A549 (cell line): ENCODE measurements around the gene PSG2.
"Not testable (repeated sequence)": the region's sequence is repeated elsewhere in the genome, so short reads cannot be mapped to it uniquely, and the experiment has no call there.

Experiments
- BHLHE40 ChIP-seq: IDR thresholded peaks from 2 replicates; pipeline ENCODE4 v1.6.1; 2012; ENCODE audit warnings: low read depth, low read length, inconsistent platforms
- CBX2 ChIP-seq: fragments of 200-600 bp; sonication (generic); IDR thresholded peaks from 2 replicates; pipeline ENCODE4 v1.6.1; 2016; ENCODE audit warnings: low read depth, mild to moderate bottlenecking, borderline replicate concordance
- CHD4 ChIP-seq: fragments of 200-600 bp; sonication (generic); IDR thresholded peaks from 2 replicates; pipeline ENCODE4 v1.6.1; 2016; ENCODE audit warnings: antibody characterized with exemption, mild to moderate bottlenecking, borderline replicate concordance
- EP300 ChIP-seq, 2 experiments: fragments of >200 bp; sonication (Bioruptor Twin); formaldehyde crosslinking; IDR thresholded peaks; 2 replicates in 1 of 2; 3 replicates in 1 of 2; pipeline ENCODE4 v1.6.1; 2016 to 2017
- JUN ChIP-seq, 2 experiments: fragments of >200 bp; sonication (Bioruptor Twin); formaldehyde crosslinking; IDR thresholded peaks; 2 replicates in 1 of 2; 3 replicates in 1 of 2; pipeline ENCODE4 v1.6.1; 2016 to 2017
- MYC ChIP-seq: IDR thresholded peaks from 2 replicates; pipeline ENCODE4 v1.6.1; 2012; ENCODE audit warnings: mild to moderate bottlenecking, inconsistent platforms, low read length, improper control_type of control experiment, borderline replicate concordance
- PHF8 ChIP-seq: fragments of 200-600 bp; sonication (generic); IDR thresholded peaks from 2 replicates; pipeline ENCODE4 v1.6.1; 2016; ENCODE audit warnings: low read depth, mild to moderate bottlenecking, antibody characterized with exemption, moderate library complexity, borderline replicate concordance
- POLR2A ChIP-seq: IDR thresholded peaks from 2 replicates; pipeline ENCODE4 v1.6.1; 2012; ENCODE audit warnings: mild to moderate bottlenecking, low read length
- TF ChIP-seq, protein P1 (sequence below): IDR thresholded peaks from 2 replicates; pipeline ENCODE4 v1.6.1; 2012
- TF ChIP-seq, protein P2 (sequence below): fragments of >200 bp; sonication (Bioruptor Twin); formaldehyde crosslinking; IDR thresholded peaks from 3 replicates; pipeline ENCODE4 v1.5.1; 2016
- TF ChIP-seq, protein P3 (sequence below): fragments of 450-650 bp; IDR thresholded peaks from 2 replicates; pipeline ENCODE4 v1.6.1; 2014; ENCODE audit warnings: antibody characterized with exemption
- TF ChIP-seq, protein P4 (sequence below): IDR thresholded peaks from 2 replicates; pipeline ENCODE4 v1.6.1; 2012
- TF ChIP-seq, protein P5 (sequence below): fragments of 200-600 bp; sonication (generic); IDR thresholded peaks from 2 replicates; pipeline ENCODE4 v1.6.1; 2016; ENCODE audit warnings: antibody characterized with exemption, mild to moderate bottlenecking, moderate library complexity

DNA sequence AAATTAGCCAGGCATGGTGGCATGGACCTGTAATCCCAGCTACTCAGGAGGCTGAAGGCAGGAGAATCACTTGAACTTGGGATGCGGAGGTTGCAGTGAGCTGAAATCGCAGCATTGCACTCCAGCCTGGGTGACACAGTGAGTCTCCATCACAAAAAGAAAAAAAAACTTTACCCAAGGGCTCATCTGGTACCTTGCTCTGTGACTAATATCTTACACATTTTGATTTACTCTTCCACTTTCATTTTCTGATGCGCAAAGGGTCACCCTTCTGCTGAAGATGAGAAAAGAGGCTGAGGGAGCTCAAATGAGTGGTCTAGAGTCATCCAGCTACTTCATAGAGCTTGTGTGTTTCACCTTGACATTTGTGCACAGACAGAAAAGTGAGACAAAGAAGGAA, 34.5 kb downstream of the PSG2 start:
- not testable (repeated sequence) for TF ChIP-seq EP300 (IDR thresholded peaks at IDR 0.05); POLR2A; CHD4; CBX2; BHLHE40; JUN (IDR thresholded peaks at IDR 0.05); PHF8; MYC
- TF ChIP-seq, protein P1, sequence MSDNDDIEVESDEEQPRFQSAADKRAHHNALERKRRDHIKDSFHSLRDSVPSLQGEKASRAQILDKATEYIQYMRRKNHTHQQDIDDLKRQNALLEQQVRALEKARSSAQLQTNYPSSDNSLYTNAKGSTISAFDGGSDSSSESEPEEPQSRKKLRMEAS: not testable (repeated sequence)
- TF ChIP-seq, protein P2, sequence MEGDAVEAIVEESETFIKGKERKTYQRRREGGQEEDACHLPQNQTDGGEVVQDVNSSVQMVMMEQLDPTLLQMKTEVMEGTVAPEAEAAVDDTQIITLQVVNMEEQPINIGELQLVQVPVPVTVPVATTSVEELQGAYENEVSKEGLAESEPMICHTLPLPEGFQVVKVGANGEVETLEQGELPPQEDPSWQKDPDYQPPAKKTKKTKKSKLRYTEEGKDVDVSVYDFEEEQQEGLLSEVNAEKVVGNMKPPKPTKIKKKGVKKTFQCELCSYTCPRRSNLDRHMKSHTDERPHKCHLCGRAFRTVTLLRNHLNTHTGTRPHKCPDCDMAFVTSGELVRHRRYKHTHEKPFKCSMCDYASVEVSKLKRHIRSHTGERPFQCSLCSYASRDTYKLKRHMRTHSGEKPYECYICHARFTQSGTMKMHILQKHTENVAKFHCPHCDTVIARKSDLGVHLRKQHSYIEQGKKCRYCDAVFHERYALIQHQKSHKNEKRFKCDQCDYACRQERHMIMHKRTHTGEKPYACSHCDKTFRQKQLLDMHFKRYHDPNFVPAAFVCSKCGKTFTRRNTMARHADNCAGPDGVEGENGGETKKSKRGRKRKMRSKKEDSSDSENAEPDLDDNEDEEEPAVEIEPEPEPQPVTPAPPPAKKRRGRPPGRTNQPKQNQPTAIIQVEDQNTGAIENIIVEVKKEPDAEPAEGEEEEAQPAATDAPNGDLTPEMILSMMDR: not testable (repeated sequence)
- TF ChIP-seq, protein P3, sequence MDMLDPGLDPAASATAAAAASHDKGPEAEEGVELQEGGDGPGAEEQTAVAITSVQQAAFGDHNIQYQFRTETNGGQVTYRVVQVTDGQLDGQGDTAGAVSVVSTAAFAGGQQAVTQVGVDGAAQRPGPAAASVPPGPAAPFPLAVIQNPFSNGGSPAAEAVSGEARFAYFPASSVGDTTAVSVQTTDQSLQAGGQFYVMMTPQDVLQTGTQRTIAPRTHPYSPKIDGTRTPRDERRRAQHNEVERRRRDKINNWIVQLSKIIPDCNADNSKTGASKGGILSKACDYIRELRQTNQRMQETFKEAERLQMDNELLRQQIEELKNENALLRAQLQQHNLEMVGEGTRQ: not testable (repeated sequence)
- TF ChIP-seq, protein P4, sequence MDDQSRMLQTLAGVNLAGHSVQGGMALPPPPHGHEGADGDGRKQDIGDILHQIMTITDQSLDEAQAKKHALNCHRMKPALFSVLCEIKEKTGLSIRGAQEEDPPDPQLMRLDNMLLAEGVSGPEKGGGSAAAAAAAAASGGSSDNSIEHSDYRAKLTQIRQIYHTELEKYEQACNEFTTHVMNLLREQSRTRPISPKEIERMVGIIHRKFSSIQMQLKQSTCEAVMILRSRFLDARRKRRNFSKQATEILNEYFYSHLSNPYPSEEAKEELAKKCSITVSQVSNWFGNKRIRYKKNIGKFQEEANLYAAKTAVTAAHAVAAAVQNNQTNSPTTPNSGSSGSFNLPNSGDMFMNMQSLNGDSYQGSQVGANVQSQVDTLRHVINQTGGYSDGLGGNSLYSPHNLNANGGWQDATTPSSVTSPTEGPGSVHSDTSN: not testable (repeated sequence)
- TF ChIP-seq, protein P5, sequence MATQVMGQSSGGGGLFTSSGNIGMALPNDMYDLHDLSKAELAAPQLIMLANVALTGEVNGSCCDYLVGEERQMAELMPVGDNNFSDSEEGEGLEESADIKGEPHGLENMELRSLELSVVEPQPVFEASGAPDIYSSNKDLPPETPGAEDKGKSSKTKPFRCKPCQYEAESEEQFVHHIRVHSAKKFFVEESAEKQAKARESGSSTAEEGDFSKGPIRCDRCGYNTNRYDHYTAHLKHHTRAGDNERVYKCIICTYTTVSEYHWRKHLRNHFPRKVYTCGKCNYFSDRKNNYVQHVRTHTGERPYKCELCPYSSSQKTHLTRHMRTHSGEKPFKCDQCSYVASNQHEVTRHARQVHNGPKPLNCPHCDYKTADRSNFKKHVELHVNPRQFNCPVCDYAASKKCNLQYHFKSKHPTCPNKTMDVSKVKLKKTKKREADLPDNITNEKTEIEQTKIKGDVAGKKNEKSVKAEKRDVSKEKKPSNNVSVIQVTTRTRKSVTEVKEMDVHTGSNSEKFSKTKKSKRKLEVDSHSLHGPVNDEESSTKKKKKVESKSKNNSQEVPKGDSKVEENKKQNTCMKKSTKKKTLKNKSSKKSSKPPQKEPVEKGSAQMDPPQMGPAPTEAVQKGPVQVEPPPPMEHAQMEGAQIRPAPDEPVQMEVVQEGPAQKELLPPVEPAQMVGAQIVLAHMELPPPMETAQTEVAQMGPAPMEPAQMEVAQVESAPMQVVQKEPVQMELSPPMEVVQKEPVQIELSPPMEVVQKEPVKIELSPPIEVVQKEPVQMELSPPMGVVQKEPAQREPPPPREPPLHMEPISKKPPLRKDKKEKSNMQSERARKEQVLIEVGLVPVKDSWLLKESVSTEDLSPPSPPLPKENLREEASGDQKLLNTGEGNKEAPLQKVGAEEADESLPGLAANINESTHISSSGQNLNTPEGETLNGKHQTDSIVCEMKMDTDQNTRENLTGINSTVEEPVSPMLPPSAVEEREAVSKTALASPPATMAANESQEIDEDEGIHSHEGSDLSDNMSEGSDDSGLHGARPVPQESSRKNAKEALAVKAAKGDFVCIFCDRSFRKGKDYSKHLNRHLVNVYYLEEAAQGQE: not testable (repeated sequence)
